OCI-LY7 (cell line): ENCODE measurements around the gene PEX10. TPM values are rescaled to one million over a fixed set of nuclear protein-coding genes. Genes with fewer than 3 reads are reported as not detected.

Experiments
- BruUV-seq: library from RNA; stranded (reverse); fragments of 400-500 nt; replicated peaks from 2 replicates; lab custom pipeline; 2021; lab: Mats Ljungman, UMichigan
- CTCF ChIA-PET: fragments of 300-600 bp; sonication (Branson Sonifier 250); formaldehyde crosslinking; loops from one replicate; lab custom pipeline; 2022; ENCODE audit warnings: antibody characterized with exemption; ENCODE audit not compliant: unreplicated experiment; lab: Charles Lee
- POLR2A ChIA-PET: fragments of 300-600 bp; sonication (Branson Sonifier 250); formaldehyde crosslinking; loops from one replicate; lab custom pipeline; 2022; ENCODE audit warnings: antibody characterized with exemption; lab: Charles Lee
- DNase-seq: peaks from one replicate; pipeline ENCODE4 v3.0.0-alpha.2; 2015; ENCODE audit warnings: low spot score
- H2AFZ ChIP-seq: fragments of 200-600 bp; sonication (generic), shearing (Covaris generic); 2 replicates; pipeline ENCODE4 v1.6.1; 2014; ENCODE audit warnings: mild to moderate bottlenecking, antibody characterized with exemption, low read length, moderate library complexity
- H3K27ac ChIP-seq: fragments of 200-600 bp; sonication (generic); 2 replicates; pipeline ENCODE4 v1.5.1; 2014; ENCODE audit warnings: mixed run types, low read depth, mild to moderate bottlenecking, moderate library complexity, low read length, inconsistent platforms; ENCODE audit not compliant: poor library complexity, severe bottlenecking
- H3K36me3 ChIP-seq: fragments of 200-600 bp; sonication (generic); 2 replicates; pipeline ENCODE4 v1.6.1; 2014; ENCODE audit warnings: mild to moderate bottlenecking, antibody characterized with exemption, low read length, moderate library complexity, mixed read lengths; ENCODE audit not compliant: insufficient read depth
- H3K4me1 ChIP-seq: fragments of 200-600 bp; sonication (generic); 2 replicates; pipeline ENCODE4 v1.5.1; 2014; ENCODE audit warnings: mild to moderate bottlenecking, low read length; ENCODE audit not compliant: insufficient read depth, poor library complexity, severe bottlenecking
- H3K4me2 ChIP-seq: fragments of 200-600 bp; sonication (generic); 2 replicates; pipeline ENCODE4 v1.6.1; 2014; ENCODE audit warnings: mild to moderate bottlenecking, low read length
- H3K4me3 ChIP-seq: fragments of 200-600 bp; sonication (generic); 2 replicates; pipeline ENCODE4 v1.5.1; 2014; ENCODE audit warnings: mild to moderate bottlenecking, low read depth, low read length; ENCODE audit not compliant: poor library complexity, severe bottlenecking
- H3K79me2 ChIP-seq: fragments of 200-600 bp; sonication (generic); 2 replicates; pipeline ENCODE4 v1.6.1; 2016; ENCODE audit warnings: low read depth, mild to moderate bottlenecking, low read length, moderate library complexity, mixed read lengths; ENCODE audit not compliant: insufficient read depth
- H3K9me2 ChIP-seq: fragments of 200-600 bp; sonication (generic); 2 replicates; pipeline ENCODE4 v1.6.1; 2016; ENCODE audit warnings: mild to moderate bottlenecking, low read length, mixed read lengths; ENCODE audit not compliant: insufficient read depth
- H3K9me3 ChIP-seq: fragments of 200-600 bp; sonication (generic); 2 replicates; pipeline ENCODE4 v1.6.1; 2014; ENCODE audit warnings: mild to moderate bottlenecking, mixed run types, low read length, mixed read lengths
- H4K20me1 ChIP-seq: fragments of 200-600 bp; sonication (generic); 2 replicates; pipeline ENCODE4 v1.6.1; 2014; ENCODE audit warnings: mild to moderate bottlenecking, antibody characterized with exemption, low read length, moderate library complexity, mixed read lengths; ENCODE audit not compliant: insufficient read depth
- CTCF ChIP-seq: fragments of 200-600 bp; sonication (generic); conservative IDR thresholded peaks from 2 replicates; pipeline ENCODE4 v1.5.1; 2014; ENCODE audit warnings: mild to moderate bottlenecking, antibody characterized with exemption, low read length, moderate library complexity, mixed read lengths
- EZH2phosphoT487 ChIP-seq: fragments of 200-600 bp; sonication (generic); IDR thresholded peaks from 2 replicates; pipeline ENCODE4 v1.6.1; 2018; ENCODE audit warnings: low read depth, borderline replicate concordance, mild to moderate bottlenecking, mixed run types, antibody characterized with exemption, low read length, moderate library complexity, mixed read lengths
- intact Hi-C: fragments of 100-400 bp; cut with micrococcal nuclease; formaldehyde crosslinking; loops from one replicate; pipeline ENCODE4 v1.10.0; 2022; ENCODE audit not compliant: unreplicated experiment
- total RNA-seq, 2 experiments: library from RNA; depleted of rRNA in 1 of 2; stranded (reverse); fragments of >200 nt in 1 of 2; shearing (Covaris generic) in 1 of 2; gene quantifications; 2 replicates each; pipeline ENCODE4 v1.2.3, GENCODE V29; 2014 to 2022

PEX10 gene
- total RNA-seq, 2 experiments from 2014 or later: 23.3 to 24.5 TPM

- Histone ChIP-seq H3K36me3 (no peaks in the 10 kb centered on the region), H2AFZ (no peak overlapping the region), H3K27ac (no peak overlapping the region), H3K79me2 (no peaks in the 10 kb centered on the region), H3K4me1 (peaks cover 12% of the 10 kb centered on the region), H3K9me2 (no peaks in the 10 kb centered on the region), H4K20me1 (no peaks in the 10 kb centered on the region; the same call in 1 of the 2 replicates), H3K4me2 (no peak overlapping the region), H3K9me3 (no peaks in the 10 kb centered on the region), H3K4me3 (no peak overlapping the region)
- BruUV-seq: no TSS peak
- ChIA-PET POLR2A (interaction anchor here (0.6 kb wide), 1 partner anchor 15 kb away, joined by 3 read pairs; no protein-coding TSS in a partner anchor), CTCF (no interaction called here)
- intact Hi-C loops: no loop called here
- TF ChIP-seq EZH2phosphoT487: no peak
- DNase-seq: no peak
Observed at GRCh38 chr1:2383576-2383975, 28.8 kb downstream of the PEX10 start.

GRCh38 chr1:2382621-2383361 lies 29.6 kb downstream of the PEX10 start:
- ChIA-PET POLR2A (interaction anchor here (0.6 to 0.9 kb wide), 3 partner anchors 11 to 187 kb away, joined by 3 read pairs; no protein-coding TSS in a partner anchor), CTCF (interaction anchor here (0.7 kb wide), 1 partner anchor 188 kb away, joined by 4 read pairs; the partner anchor contains the start of gene FAAP20)
- Histone ChIP-seq H3K4me3 (no peak overlapping the region), H3K9me2 (no peaks in the 10 kb centered on the region), H4K20me1 (no peaks in the 10 kb centered on the region; the same call in 1 of the 2 replicates), H3K79me2 (no peaks in the 10 kb centered on the region), H2AFZ (no peak overlapping the region), H3K27ac (no peak overlapping the region), H3K4me1 (peaks cover 5% of the 10 kb centered on the region), H3K4me2 (no peak overlapping the region), H3K36me3 (no peaks in the 10 kb centered on the region), H3K9me3 (no peaks in the 10 kb centered on the region)
- TF ChIP-seq CTCF (peak; percentile 53), EZH2phosphoT487 (no peak)
- BruUV-seq: no TSS peak
- intact Hi-C loops: loop anchor here (1.0 kb wide), 1 partner anchor 187 kb away; no protein-coding TSS in a partner anchor
- peak; percentile 33 for DNase-seq

GRCh38 chr1:2381741-2382620 lies 30.4 kb downstream of the PEX10 start:
- H3K79me2 ChIP-seq: no peaks in the 10 kb centered on the region
- ChIA-PET POLR2A (interaction anchor here (0.6 to 0.9 kb wide), 3 partner anchors 11 to 186 kb away, joined by 3 read pairs; no protein-coding TSS in a partner anchor), CTCF (interaction anchor here (0.6 to 0.7 kb wide), 2 partner anchors 187 to 235 kb away, joined by 3 to 4 read pairs; partner anchors contain the start of gene FAAP20)
- DNase-seq: peak; percentile 66
- H3K9me3 ChIP-seq: no peaks in the 10 kb centered on the region
- H3K4me2 ChIP-seq: no peak overlapping the region
- H2AFZ ChIP-seq: no peak overlapping the region
- intact Hi-C loops: loop anchor here (1.0 kb wide), 1 partner anchor 187 kb away; no protein-coding TSS in a partner anchor
- no TSS peak for BruUV-seq
- H3K4me1 ChIP-seq: no peaks in the 10 kb centered on the region
- H3K36me3 ChIP-seq: no peaks in the 10 kb centered on the region
- no peaks in the 10 kb centered on the region; the same call in 1 of the 2 replicates for H4K20me1 ChIP-seq
- no peaks in the 10 kb centered on the region for H3K9me2 ChIP-seq
- H3K4me3 ChIP-seq: no peak overlapping the region
- TF ChIP-seq CTCF (peak; percentile 90), EZH2phosphoT487 (no peak)
- no peak overlapping the region for H3K27ac ChIP-seq
